ENCODE results near the gene SLITRK5.

The SLITRK5 gene

DNA sequence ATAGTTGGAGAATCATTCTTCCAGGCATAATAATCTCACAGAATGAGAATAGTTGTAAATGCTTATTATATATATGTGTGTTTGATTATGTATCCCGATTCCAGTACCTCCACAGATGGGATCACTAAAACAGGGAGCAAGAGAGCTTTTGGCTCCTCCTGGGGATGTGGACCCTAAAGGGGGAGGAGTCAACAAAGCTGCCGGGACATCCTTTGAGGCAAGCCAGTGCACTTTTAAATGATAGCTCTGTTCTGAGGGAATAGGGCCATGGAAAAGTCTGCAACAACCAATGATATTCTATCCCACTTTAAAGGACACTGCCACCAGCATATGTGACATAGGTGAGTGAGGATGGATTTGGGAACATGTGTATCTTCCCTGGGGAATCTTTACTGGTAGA lies 40.8 kb downstream of the SLITRK5 start:
- no peaks in the 10 kb centered on the region for H3K79me2 ChIP-seq (ENCODE audit: low read length)
- TF ChIP-seq CTCF (IDR thresholded peaks at IDR 0.05; ENCODE audit: low read depth, low read length) (no peak), EZH2phosphoT487 (IDR thresholded peaks at IDR 0.05; ENCODE audit: low read depth) (no peak)
- no peaks in the 10 kb centered on the region for H3K27me3 ChIP-seq (ENCODE audit: low read depth, low read length)
- H3K27ac ChIP-seq (ENCODE audit: low read length) = no peak overlapping the region
- no peaks in the 10 kb centered on the region for H3K9me3 ChIP-seq (ENCODE audit: insufficient read depth, low read length)
- no peaks in the 10 kb centered on the region for H3K36me3 ChIP-seq (replicated peaks; ENCODE audit: low read depth, low read length)
- no peak overlapping the region for H3K9ac ChIP-seq (ENCODE audit: low read length)
- H3K4me1 ChIP-seq (ENCODE audit: low read length) = no peaks in the 10 kb centered on the region
- no peaks in the 10 kb centered on the region for H4K20me1 ChIP-seq (ENCODE audit: insufficient read depth, low read length)
- no peak overlapping the region for H2AFZ ChIP-seq (ENCODE audit: low read depth, low read length)
- no peak overlapping the region for H3K4me2 ChIP-seq (ENCODE audit: low read length)
- no peak overlapping the region for H3K4me3 ChIP-seq (ENCODE audit: low read length)

Data from OCI-LY3 (cell line).